DMS 273 (cell line): Measurements from ENCODE around the gene GPATCH4.
A peak's percentile ranks its signal among the peaks of the same experiment; 100 is the strongest.
"Not testable (repeated sequence)": the region's sequence is repeated elsewhere in the genome, so short reads cannot be mapped to it uniquely, and the experiment has no call there.

Experiments
- DNase-seq: peaks from one replicate; lab custom pipeline; 2025; ENCODE audit not compliant: unreplicated experiment; lab: John Stamatoyannopoulos, UW

Gene GPATCH4

DNA sequence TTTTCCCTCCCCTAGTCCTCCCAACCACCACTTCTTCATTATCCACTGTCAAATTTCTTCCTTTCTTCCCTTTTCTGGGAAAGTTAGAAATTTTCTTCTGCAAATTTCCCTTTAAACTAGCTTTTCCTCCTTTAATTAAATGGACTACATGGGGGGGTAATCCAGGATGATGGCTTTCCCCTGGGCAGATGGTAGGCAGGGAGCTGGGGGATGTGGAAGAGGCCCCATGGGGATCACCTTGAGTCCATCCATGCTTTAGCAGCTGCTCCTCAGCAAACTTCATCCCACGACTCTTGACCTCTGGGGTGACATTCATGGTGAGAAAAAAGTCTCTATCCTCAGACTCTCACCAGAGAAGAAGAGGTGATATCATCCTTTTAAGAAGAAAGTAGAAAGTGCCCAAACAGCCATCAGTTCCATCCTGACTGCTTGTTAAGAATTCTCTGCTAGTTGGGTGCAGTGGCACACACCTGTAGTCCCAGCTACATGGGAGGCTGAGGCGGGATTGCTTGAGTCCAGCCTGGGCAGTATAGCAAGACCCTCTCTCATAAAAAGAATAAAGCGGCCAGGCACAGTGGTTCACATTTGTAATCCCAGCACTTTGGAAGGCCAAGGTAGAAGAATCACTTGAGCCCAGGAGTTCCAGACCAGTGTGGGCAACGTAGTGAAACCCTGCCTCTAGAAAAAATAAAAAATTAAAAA lies 2.4 kb downstream of the GPATCH4 start:
- DNase-seq, result no peak

DNA sequence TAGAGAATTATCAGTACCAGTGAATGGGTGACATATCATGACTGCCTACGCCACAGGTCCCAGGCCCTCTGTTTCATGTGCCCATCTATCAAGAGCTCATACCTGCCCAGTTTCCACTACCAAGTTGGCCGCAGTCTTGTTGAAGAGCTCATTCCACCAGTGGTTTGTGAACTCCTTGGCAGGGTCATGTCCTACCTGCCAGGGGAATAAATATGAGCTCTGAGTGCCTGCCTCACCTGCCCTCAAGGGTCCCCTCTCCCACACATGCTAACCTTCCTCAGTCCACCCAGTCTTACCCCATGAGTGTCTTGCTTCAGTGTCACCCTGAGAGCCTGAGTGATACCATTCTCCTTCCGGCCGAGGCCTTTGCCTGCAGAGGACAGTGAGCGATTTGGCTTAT lies 3.2 kb downstream of the GPATCH4 start:
- no peak for DNase-seq

DNA sequence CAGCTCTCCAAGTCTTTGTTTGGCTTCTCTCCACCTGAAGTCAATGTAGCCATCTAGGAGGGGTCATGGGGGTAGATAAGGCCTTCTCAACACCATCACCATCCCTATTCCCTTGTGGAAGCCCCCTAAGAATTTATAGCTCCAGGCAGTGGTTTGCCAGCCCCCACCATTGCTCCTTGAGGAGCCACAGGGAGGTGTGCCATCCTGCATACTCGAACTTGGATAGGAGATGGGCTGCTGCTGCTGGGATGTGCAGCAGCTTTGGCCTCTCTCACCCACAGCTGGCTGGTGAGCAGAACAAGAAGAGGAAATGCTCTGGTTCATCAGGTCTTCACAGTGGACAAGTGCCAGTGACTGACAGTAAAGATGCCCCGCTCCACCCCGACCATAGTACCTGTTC lies 4.9 kb downstream of the GPATCH4 start:
- DNase-seq, result no peak

DNA sequence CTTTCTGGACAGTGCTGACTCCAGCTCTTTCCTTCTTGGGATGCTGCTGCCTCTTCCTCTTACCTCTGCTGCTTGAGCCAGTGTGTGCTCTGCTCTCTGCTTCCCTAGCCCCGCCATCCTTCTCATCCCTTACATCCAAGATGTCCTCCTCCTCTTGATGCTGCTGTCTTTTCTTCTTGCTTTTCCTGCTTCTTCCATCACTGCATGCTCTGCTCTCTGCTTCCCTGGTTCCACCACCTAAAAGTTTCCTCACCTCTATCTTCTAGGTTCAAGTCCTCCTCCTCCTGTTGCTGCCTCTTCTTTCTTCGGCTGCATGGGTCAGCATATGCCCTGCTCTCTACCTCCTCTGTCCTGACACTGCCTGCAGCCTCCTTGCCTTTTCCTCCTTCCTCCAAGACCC lies 6.3 kb downstream of the GPATCH4 start:
- DNase-seq, result no peak

DNA sequence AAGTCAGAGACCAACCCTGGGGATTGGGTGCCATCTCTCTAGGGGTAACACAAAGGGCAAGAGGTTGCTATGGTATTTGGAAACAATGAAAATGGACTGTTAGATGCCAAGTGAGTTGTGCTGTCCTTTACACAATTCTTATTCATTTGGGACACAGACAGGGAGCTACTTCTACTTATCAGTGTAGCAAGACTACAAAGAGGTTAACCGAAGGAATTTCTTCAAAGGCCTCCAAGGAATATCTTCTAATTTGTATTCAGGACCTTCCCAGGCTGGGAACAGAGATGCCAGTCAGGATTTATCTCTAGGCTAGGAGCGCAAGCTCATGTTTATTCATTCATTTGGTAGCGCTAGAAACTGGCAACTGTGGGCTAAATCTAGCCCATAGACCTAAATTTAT lies 7.1 kb downstream of the GPATCH4 start:
- DNase-seq, result no peak

DNA sequence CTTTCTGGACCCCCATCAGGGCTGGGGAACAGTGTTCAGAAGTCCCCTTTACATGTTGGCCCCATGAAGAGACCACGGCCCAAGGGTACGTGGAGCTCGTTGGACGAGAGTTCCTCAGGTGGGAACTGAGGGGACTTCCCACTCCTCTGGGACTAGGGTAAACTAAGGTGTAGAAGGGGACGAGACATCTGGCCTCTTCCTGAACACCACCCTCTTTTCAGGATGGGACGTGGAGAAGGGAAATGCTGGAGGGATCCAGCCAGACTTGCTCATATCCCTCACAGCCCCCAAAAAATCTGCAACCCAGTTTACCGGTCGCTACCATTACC lies 7.7 kb downstream of the GPATCH4 start:
- DNase-seq, result no peak

DNA sequence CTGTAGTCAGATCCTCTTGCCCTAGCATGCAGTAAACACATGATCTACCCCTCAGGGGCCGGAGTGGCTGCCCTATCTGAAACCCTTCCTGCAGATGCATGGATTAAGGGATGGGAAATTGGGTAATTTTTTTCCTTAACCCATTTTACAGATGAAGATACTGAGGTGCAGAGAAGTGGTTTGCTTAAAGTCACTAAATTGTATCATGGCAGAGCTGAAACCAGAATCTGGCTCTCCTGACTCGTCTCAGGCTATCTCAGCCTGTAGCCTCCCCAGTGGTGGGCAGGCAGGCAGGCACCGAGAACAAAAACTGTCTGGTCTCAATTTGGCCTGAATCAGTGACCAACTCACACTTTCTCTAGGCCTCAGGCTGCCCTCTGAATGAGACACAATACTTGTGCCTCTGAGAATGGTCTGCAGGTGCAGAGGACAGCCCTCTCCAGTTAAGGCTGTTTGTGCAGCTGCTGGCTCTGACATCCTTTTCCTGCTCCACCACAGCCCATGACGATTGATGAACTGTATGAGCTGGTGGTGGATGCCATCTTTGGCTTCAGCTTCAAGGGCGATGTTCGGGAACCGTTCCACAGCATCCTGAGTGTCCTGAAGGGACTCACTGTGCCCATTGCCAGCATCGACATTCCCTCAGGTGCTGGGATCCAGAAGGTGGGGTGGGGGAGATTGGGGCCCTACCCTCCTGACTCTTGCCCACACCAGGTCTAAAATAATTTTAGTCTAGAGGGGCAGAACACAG lies 8.2 kb downstream of the GPATCH4 start:
- DNase-seq, result no peak

DNA sequence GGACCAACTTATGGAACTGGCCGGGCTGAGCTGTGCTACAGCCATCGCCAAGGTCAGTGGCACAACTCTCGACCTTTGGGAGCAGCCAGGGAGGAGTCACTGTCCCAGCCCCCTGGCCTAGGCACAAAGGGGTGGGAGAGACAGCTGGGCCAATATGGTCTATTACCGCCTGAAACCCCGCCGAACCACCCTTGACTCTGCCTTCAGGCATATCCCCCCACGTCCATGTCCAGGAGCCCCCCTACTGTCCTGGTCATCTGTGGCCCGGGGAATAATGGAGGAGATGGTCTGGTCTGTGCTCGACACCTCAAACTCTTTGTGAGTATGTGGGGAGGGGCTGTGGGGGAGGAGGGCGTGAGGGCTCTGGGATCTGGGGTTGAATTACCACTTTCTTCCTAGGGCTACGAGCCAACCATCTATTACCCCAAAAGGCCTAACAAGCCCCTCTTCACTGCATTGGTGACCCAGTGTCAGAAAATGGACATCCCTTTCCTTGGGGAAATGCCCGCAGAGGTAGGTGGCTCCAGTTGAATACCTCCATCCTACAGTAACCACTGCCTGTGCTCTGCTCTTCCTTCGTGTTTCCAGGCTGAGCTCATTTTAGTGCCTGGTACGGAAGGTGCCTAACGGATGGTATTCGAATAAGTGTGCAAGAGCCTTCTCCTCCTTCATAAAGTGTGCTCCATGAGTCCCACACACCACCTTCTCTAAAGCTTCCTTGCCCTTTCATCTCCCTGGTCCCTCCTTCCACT lies 8.9 kb downstream of the GPATCH4 start:
- peak; percentile 55 for DNase-seq

DNA sequence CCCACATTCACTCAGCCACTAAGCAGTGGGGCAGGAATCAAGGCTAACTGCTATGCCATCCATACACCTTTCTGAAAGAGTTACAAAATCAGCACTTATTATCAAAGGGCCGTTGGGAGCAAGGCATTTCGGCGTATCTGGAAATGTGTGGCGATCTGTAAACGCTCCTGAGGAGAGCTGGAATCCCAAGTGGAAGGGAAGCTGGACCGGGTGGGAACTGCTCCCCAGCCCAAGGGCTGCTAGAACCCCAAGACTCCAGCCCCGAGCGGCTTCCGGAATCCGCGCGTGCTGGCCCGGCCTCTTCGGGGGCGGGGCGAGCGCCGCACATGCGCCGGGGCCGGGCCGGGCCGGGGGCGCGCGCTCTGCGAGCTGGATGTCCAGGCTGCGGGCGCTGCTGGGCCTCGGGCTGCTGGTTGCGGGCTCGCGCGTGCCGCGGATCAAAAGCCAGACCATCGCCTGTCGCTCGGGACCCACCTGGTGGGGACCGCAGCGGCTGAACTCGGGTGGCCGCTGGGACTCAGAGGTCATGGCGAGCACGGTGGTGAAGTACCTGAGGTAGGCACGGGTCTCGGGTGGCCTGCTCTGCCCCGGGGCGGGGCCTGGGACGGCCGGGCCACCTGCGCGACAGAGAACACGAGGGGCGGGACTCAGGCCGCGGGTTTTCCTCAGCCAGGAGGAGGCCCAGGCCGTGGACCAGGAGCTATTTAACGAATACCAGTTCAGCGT lies 9.7 kb downstream of the GPATCH4 start, which contains the start of gene NAXE:
Gene NAXE, plus strand, starts transcription at position 345 of the 726 bp plus-strand sequence. Its CDS starts 29 bp downstream, at position 374.
- DNase-seq, result peak; percentile 90

DNA sequence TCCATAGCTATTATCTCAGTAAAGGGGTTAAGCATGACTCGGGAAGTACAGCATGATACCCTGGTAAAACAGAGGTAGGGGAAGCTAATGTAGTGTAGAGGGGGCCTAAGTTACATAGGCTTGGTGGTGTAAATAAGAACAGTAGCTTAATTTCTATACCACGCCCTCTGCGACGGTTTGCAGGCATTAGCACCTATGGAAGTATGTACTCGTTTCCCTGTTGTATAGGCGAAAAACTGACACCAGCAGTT lies 10.2 kb downstream of the GPATCH4 start:
- DNase-seq, result no peak

DNA sequence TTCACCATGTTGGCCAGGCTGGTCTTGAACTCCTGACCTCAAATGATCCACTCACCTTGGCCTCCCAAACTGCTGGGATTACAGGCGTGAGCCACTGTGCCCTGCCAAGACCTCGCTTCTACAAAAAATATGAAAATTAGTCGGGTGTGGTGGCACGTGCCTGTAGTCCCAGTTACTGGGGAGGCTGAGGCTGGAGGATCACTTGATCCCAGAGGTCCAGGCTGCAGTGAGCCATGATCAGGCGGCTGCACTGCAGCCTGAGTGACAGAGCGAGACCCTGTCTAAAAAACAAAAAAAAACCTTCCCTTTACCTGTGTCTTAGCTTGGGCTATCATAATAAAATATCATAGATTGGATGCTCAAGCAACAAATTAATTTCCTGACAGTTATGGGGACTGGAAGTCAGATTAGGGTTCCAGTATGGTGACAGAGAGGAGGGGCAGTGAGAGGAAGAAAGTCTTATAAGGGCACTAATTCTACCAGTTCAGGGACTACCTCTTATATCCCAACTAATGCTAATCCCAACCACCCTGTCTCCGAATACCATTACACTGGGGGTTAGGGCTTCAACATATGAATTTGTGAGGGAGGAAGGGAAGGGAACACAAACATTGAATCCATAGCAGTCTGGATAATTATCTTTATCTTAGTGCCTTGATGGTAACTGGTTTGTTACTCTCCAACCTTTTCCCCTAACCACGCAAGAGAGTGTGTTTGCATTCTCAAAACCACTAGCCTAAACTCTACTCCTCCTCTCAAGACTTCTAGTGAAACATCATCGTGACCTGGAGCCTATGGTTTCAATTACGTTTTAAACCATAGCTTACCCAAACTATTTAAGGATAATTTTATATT lies 10.7 kb downstream of the GPATCH4 start:
- DNase-seq, result no peak

DNA sequence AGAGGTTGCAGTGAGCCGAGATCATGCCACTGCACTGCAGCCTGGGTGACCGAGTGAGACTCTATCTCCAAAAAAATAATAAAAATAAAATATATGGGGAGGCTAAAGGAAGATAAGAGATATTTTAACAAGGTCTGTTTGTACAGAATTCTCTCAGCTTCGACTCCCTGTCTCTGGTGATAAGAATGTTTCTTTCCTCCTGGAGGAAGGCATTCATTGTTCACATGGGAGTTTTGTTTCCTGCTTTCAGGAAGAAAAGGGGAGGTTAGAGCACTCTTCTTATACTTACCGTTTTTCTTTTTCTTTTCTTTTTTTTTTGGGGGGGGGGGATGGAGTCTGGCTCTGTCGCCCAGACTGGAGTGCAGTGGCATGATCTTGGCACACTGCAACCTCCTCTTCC lies 11.7 kb downstream of the GPATCH4 start:
- DNase-seq, result no peak

DNA sequence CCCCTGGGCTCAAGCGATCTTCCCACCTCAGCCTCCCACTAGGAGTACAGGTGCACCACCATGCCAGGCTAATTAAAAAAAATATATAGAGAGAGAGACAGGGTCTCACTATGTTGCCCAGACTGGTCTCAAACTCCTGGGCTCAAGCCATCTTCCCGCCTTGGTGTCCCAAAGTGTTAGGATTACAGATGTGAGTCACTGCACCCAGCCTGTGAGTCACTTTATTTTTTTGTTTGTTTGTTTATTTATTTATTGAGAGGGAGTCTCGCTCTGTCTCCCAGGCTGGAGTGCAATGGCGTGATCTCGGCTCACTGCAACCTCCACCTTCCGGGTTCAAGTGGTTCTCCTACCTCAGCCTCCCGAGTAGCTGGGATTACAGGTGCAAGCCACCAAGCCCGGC lies 13.4 kb downstream of the GPATCH4 start:
- DNase-seq, result not testable (repeated sequence)

DNA sequence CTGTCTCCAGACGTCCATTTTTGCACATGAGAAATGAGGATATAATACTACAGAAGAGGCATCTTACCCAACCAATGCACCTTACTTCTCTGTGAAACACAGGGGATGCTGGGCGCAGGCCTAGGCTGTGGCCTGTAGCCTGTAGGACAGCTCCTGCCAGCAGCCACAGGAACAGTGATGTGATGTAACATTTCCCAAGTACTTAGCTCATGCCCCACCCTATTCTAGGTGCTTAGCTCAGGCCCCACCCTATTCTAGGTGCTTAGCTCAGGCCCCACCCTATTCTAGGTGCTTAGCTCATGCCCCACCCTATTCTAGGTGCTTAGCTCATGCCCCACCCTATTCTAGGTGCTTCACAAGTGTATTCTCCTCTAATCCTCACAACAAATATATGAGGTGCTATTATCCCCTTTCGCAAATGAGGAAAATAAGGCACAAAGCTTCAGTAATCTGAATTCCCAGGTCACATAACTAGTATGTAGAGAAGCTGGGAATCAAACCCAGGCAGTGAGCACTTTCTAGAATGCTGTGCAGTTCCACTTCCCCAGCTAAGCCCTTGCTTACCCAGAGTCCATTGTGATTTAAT lies 14.3 kb downstream of the GPATCH4 start:
- DNase-seq, result no peak

DNA sequence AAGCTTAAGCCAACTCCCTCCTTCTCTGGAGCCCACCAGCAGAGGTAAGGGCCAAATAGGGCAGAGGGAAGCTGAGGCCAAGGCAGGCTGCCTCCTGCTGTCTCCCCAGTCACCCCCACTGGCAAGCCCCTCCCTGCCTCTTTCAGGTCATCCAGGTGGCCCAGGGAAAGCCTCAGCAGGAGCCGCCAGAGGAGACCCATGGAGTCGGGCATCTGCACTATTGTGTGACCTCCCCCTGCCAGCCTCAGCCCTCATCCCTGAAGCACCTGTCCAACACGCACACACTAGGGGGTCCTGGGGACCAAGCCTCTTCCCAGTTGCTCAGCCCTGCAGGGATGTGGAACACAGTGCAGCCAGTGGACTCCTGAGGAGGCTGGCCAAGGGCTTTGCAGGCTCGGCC lies 15.0 kb downstream of the GPATCH4 start:
- no peak for DNase-seq

DNA sequence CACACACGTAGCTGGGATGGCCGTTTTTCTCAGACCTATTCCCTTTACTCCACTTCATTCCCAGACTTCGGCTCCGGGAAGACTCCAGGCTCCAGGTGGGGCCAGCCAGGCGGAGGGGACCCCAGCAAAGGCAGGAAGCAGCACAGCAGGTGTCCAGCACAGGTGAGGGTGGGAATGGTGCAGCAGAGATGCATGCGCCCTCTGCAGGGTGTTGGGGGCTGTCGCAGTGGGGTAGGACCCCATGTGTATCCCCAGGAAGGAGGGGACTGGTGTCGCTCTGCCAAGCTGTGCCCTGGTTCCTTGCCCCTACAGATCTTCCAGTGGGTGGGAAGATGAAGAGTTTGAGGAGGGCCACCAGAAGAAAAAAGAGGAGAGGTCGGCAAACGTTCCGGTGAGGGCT lies 16.5 kb downstream of the GPATCH4 start:
- peak; percentile 42 for DNase-seq

DNA sequence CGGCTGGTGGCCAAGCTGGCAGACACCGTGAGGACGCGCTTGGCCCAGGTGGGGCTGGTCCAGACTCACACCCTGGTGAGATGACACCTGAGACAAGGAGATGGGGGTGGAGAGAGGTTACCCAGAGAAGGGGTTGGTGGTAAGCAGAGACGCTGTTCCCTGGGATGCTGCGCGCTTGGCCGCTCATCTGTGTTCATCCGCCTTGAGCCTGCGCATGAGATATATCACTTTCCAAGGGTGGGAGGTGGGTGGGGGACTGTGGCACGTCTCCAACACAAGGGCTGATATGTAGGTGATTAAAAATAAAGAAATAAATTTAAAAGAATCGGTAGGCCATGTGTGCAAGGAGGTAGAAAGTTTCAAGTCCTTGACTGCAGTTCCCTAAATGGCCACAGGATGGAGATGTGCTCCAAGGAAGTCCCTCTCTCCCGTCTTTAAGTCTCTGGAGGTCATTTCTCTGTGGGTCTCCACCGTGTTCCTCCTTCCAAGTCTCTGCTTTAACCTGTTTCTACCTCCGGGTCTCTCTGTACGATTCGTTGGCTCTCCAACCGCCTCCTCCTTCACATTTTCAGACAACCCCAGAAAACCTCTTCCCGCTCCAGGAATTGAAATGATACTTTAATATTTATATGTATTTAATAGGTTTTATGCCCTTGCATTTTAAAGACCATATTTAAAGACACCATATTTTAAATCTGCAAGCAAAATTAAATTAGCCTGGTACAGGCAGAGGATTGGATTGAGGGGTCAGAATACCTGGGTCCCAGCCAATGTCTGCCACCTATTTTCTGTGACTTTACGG lies 17.3 kb downstream of the GPATCH4 start:
- peak; percentile 92 for DNase-seq

DNA sequence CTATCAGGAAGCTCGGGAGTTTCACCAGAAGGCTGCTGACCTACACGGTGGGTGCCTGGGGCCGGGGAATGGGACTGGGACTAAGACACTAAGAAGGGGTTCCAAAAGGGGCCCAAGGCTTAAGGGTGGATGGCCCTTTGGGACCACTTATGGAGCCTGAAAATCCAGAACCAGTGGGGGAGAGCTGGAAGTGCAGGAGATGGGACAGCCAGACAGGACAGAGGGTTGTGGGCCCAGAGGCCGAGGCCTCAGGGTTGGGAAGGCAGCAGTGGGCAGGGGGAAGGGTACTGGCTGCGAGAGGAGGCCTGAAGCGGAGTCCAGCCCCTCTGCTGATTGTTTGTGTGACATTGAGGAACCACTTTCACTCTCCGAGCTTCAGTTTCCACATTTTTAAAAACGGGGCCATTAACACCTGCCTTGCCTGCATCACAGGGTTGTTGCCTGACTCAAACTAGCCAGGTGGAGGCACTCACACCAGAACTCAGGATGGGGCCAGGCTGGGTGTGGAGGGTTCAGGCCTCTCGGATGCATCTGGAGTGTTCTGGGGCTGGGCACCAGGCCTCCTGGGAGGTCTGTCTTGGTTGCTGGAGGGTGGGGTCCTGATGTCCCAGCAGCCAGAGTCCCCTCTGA lies 18.8 kb downstream of the GPATCH4 start:
- DNase-seq, result no peak
